VCaP (cell line): ENCODE results near the gene HMG20A.

Source experiments
- H3K27ac ChIP-seq: fragments of 450-650 bp; 2 replicates; pipeline ENCODE4 v1.5.1; 2017
- CTCF ChIP-seq: fragments of 450-650 bp; conservative IDR thresholded peaks from 2 replicates; pipeline ENCODE4 v1.5.1; 2017; ENCODE audit warnings: mild to moderate bottlenecking, moderate library complexity

HMG20A gene

GRCh38 chr15:77457905-77458265 lies 37.2 kb downstream of the HMG20A start:
- no peak for TF ChIP-seq CTCF
- no peak overlapping the region for H3K27ac ChIP-seq

GRCh38 chr15:77459031-77459430 lies 38.3 kb downstream of the HMG20A start:
- TF ChIP-seq CTCF = no peak
- no peak overlapping the region for H3K27ac ChIP-seq

GRCh38 chr15:77461486-77461885 lies 40.8 kb downstream of the HMG20A start:
- TF ChIP-seq CTCF = no peak
- H3K27ac ChIP-seq = no peak overlapping the region

- no peak overlapping the region for H3K27ac ChIP-seq
- no peak for TF ChIP-seq CTCF
Measured at GRCh38 chr15:77464129-77464865, 43.6 kb downstream of the HMG20A start.

GRCh38 chr15:77466521-77466920 lies 45.8 kb downstream of the HMG20A start:
- no peak for TF ChIP-seq CTCF
- H3K27ac ChIP-seq = no peak overlapping the region

- H3K27ac ChIP-seq = no peak overlapping the region
- TF ChIP-seq CTCF = no peak
Measured at GRCh38 chr15:77468896-77469295, 48.2 kb downstream of the HMG20A start.

GRCh38 chr15:77470235-77470634 lies 49.5 kb downstream of the HMG20A start:
- no peak overlapping the region for H3K27ac ChIP-seq
- no peak for TF ChIP-seq CTCF
